Upper lobe of right lung (tissue), 1 donor: ENCODE measurements around the gene JMY. TPM values are rescaled to one million over a fixed set of nuclear protein-coding genes. Genes with fewer than 3 reads are reported as not detected.

ENCODE experiments used
- ATAC-seq: fragments of 200-7000 bp; cut with Tn5 transposase; one replicate; pipeline ENCODE4 v1.9.1; 2020; ENCODE audit warnings: mild to moderate bottlenecking, moderate library complexity
- DNase-seq: peaks from one replicate; pipeline ENCODE4 v3.0.0-alpha.2; 2020
- H3K27ac ChIP-seq: fragments of 200-600 bp; one replicate; pipeline ENCODE4 v1.8.0; 2022
- H3K27me3 ChIP-seq: fragments of 200-600 bp; one replicate; pipeline ENCODE4 v1.8.0; 2022; ENCODE audit warnings: mild to moderate bottlenecking
- H3K36me3 ChIP-seq: fragments of 200-600 bp; one replicate; pipeline ENCODE4 v1.8.0; 2022
- H3K4me1 ChIP-seq: fragments of 200-600 bp; one replicate; pipeline ENCODE4 v1.8.0; 2022
- H3K4me3 ChIP-seq: fragments of 200-600 bp; one replicate; pipeline ENCODE4 v1.8.0; 2022; ENCODE audit warnings: mild to moderate bottlenecking
- H3K9me3 ChIP-seq: fragments of 200-600 bp; one replicate; pipeline ENCODE4 v1.8.0; 2022
- intact Hi-C: fragments of 100-400 bp; cut with DNase I; formaldehyde crosslinking; loops from one replicate; pipeline ENCODE4 v1.11.0; 2022
- total RNA-seq: library from RNA; stranded (reverse); fragmentation: NEBNext Ultra II Directional; extraction: Animal tissue kit (Norgen Biotek cat#: 25700); gene quantifications from one replicate; pipeline ENCODE4 v1.2.1, GENCODE V29; 2021
- TF ChIP-seq, protein P1 (sequence below): fragments of 200-600 bp; IDR thresholded peaks from one replicate; pipeline ENCODE4 v1.8.0; 2022; ENCODE audit warnings: antibody characterized with exemption
- donor health status: DM: no; HTN: yes; CAD: no; lungs with severe emphysema.

The JMY gene
- total RNA-seq, 1 donor from 2014 or later, result 10.9 TPM

DNA sequence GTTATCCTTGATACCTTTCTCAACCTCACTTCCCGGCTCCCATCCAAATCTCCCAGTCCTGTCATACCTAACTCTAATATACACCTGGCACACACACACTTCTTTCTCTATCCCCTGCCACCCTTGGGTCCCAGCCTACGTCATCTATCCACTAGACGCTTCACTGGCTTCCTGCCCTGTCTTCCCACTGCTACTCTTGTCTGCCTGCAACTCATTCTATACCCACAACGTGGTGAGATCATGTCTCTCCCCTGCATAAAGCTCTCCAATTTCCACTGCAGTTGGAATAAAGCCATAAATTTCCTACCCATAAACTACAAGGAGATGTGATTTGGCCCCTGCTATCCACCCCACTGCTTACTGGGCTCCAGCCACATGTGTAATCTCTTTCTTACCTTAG is 93.5 kb downstream of the JMY start:
- intact Hi-C loops, result no loop called here
- Histone ChIP-seq H3K4me1 (no peaks in the 10 kb centered on the region), H3K4me3 (no peak overlapping the region), H3K27ac (no peak overlapping the region), H3K9me3 (no peaks in the 10 kb centered on the region), H3K27me3 (no peaks in the 10 kb centered on the region), H3K36me3 (no peaks in the 10 kb centered on the region)
- TF ChIP-seq, protein P1, sequence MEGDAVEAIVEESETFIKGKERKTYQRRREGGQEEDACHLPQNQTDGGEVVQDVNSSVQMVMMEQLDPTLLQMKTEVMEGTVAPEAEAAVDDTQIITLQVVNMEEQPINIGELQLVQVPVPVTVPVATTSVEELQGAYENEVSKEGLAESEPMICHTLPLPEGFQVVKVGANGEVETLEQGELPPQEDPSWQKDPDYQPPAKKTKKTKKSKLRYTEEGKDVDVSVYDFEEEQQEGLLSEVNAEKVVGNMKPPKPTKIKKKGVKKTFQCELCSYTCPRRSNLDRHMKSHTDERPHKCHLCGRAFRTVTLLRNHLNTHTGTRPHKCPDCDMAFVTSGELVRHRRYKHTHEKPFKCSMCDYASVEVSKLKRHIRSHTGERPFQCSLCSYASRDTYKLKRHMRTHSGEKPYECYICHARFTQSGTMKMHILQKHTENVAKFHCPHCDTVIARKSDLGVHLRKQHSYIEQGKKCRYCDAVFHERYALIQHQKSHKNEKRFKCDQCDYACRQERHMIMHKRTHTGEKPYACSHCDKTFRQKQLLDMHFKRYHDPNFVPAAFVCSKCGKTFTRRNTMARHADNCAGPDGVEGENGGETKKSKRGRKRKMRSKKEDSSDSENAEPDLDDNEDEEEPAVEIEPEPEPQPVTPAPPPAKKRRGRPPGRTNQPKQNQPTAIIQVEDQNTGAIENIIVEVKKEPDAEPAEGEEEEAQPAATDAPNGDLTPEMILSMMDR, result no peak
- DNase-seq, result no peak
- ATAC-seq, result no peak

DNA sequence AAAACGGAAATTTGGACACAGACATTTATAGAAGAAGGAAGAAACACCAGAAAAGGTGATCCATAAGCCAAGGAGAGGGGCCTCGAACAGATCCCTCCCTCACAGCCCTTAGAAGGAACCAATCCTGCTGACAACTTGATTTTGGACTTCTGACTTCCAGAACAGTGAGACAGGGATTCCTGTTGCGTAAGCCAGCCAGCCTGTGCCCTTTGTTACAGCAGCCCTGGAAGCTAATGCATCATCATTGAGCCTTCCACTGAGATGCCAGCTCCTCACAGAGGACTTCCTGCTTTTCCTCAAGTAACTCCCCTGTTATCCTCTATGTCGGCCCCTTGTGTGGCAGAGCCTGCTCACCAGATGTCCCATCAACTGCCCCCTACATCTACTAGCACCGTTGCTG is 94.1 kb downstream of the JMY start:
- intact Hi-C loops, result no loop called here
- TF ChIP-seq, protein P1, result no peak
- Histone ChIP-seq H3K36me3 (no peaks in the 10 kb centered on the region), H3K27me3 (no peaks in the 10 kb centered on the region), H3K9me3 (no peaks in the 10 kb centered on the region), H3K4me3 (no peak overlapping the region), H3K4me1 (no peaks in the 10 kb centered on the region), H3K27ac (no peak overlapping the region)
- no peak for ATAC-seq
- no peak for DNase-seq

DNA sequence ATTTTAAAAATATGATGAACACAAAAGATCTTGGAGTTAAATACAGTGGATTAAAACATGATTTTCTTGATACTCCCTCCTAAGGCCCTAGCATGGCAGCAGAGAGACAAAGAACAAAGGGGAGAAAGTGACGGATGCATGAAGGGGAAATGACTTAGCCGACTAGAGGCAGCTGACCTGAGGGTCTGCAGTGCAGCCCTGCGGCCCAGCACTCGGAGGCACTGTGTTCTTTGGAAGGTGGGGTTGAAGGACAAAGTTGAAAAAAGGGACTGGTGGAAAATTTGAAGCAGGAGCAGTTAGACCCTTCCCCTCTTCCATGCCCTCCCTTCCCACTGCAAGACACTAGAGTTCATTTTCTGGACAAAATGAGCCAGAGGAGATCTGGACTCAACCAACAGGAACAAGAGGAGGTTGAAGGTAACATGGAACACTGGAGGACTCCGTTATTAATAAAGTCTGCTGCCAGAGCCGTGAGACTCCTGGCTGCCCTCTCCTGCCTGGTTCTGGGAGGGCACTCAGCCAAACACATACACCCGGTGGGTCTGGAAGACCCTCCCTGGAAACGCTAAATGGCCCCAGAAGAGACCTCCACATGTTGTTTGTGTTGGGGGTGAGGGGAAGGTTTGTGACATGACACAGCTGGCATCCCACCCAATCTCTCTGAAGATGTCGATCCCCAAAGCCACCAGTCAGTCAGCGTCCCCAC is 98.1 kb downstream of the JMY start:
- intact Hi-C loops, result no loop called here
- Histone ChIP-seq H3K27ac (no peak overlapping the region), H3K4me1 (no peaks in the 10 kb centered on the region), H3K9me3 (no peaks in the 10 kb centered on the region), H3K36me3 (no peaks in the 10 kb centered on the region), H3K27me3 (no peaks in the 10 kb centered on the region), H3K4me3 (no peak overlapping the region)
- TF ChIP-seq, protein P1, result no peak
- ATAC-seq (no peak), DNase-seq (no peak)

DNA sequence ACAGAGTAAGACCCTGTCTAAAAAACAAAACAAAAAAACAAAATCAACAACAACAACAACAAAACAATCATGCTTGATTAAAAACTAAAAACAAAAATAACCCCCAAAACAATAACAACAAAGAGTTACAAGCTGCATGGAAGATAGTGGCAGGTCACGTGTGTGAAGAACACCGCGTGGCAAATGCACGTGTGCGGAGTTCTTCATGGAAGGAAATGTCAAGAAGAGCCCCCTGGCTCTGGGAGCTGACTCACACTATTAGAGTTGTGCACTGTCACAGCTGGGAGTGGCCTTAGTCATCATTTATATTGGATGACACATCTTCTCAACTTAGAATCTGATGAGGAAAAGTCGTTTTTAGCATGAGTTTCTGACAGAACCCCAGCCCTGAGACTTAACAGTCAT is 110.5 kb downstream of the JMY start:
- Histone ChIP-seq H3K4me1 (no peaks in the 10 kb centered on the region), H3K9me3 (no peaks in the 10 kb centered on the region), H3K27ac (no peak overlapping the region), H3K27me3 (no peaks in the 10 kb centered on the region), H3K36me3 (no peaks in the 10 kb centered on the region), H3K4me3 (no peak overlapping the region)
- DNase-seq, result no peak
- TF ChIP-seq, protein P1, result no peak
- no peak for ATAC-seq
- intact Hi-C loops, result no loop called here

DNA sequence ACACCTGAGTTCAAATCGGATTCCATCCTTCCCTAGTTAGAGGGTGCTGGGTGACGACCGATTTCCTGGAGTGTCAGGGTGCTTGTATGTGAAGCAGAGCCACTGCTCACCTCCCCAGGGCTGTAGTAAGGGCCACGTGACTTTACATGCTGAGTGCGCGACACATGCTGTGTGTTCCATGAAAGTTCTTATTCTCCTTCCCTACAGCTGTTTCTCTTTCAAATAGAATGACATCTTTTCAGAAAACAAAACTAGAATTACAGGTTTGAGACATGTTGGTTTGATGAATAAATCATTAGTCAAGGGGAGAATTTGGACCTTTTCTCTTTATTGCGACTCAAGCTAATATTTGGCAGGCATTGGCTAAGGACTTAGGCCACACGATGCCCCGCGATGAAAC is 113.1 kb downstream of the JMY start:
- intact Hi-C loops, result no loop called here

More for the DNA sequence above, 113.1 kb downstream of the JMY start:
- Histone ChIP-seq H3K27me3 (no peaks in the 10 kb centered on the region), H3K27ac (no peak overlapping the region), H3K9me3 (no peaks in the 10 kb centered on the region), H3K36me3 (no peaks in the 10 kb centered on the region), H3K4me3 (no peak overlapping the region), H3K4me1 (no peaks in the 10 kb centered on the region)
- TF ChIP-seq, protein P1, result no peak
- DNase-seq (no peak), ATAC-seq (no peak)
